Spleen (tissue), 7 donors: ENCODE data around the gene MAN1B1.

Source experiments
- CTCF ChIP-seq, 11 experiments: fragments of 200-600 bp in 7 of 11; fragments of 450-650 bp in 4 of 11; sonication (generic) in 4 of 11; IDR thresholded peaks in 8 of 11; conservative IDR thresholded peaks in 3 of 11; 1 replicate in 7 of 11; 2 replicates in 4 of 11; pipeline versions ENCODE4 v1.4.0 to v1.8.0; 2016 to 2021; ENCODE audit warnings: antibody characterized with exemption in 11 of 11, inconsistent platforms in 4 of 11, mild to moderate bottlenecking in 1 of 11
- POLR2AphosphoS5 ChIP-seq, 3 donors: sonication (generic); formaldehyde crosslinking; IDR thresholded peaks; one replicate each; pipeline ENCODE4 v1.5.1; 2017; ENCODE audit warnings: antibody characterized with exemption in 3 of 3
- donor health status: DM: no; HTN: no; CAD: no; lungs with moderate emphysema.
- donor health status: DM: no; HTN: no; CAD: no.
- donor health status: DM: no; HTN: no; CAD: no.

GRCh38 chr9:137139468-137140150 is 52.8 kb downstream of the MAN1B1 start:
- TF ChIP-seq CTCF (IDR thresholded peaks at IDR 0.05 in 8 of 11, conservative IDR thresholded peaks at IDR 0.05 in 3 of 11) (no peak), POLR2AphosphoS5 (IDR thresholded peaks at IDR 0.05) (no peak)
